ENCODE data around the gene POLE4.

POLE4 gene

DNA sequence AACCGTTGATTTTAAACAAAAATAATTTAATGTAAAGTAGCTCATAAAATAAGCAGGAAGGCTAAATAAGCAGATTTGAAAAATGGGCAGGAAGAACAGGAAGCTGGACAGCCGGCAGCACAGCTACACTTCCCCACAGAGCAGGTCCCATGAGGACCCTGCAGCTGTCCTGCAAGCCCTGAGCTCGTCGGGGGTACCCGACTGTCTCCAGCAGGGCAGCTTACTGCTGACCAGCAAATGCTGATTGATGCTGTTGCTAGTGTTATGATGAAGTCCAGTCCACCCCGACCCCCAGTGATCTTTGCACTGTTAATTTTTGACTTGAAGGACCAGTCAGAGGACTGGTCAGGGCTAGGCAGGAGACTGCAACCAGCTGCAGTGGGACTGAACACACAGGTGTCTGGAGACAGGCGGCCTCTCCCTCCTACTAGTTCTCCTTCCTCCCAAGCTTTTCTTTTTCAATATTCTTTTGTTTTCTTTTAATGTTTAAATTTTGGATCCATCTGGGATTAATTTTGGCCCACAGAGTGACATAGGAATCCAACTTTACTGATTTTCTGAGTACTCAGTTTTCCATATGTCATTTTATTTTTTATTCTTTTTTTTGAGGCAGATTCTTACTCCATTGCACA lies 27.7 kb downstream of the POLE4 start:
- no peak for DNase-seq

DNA sequence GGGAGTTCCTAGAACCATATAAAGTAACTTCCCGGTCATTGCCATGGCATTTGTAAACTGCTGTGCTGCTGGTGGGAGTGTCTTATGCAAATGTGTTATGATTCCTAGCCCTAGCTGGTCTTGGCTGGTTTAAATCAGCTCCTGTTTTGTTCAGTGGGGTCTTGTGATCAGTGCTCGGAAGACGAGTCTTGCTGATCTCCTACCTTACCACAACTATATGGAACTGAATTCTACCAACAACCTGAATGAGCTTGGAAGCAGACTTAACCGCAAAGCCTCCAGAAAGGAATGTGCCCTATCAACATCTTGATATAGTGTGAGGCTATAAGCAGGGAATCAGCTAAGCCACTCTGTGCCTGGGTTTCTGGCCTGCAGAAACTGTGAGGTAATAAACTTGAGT lies 33.5 kb downstream of the POLE4 start:
- DNase-seq, result no peak

DNA sequence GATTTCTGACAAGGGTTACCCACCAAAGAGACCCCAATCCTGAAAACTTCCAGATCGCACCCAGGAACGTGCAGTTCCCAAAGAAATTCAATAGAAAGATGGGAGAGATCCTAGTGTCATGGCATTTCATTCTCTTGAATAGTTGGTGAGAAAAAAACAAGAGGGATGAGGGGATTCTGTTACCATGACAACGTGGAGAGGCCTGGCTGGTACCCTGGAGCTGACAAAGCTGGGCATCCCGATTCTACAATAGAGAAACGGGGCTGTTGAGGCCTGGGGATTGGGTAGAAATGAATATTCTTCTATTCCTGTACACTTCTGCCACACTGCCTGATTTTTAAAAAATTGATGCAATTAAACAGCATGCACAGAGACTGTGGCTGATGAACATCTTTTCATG lies 41.0 kb downstream of the POLE4 start:
- DNase-seq, result peak in 1 of 51 donors; percentile 6

DNA sequence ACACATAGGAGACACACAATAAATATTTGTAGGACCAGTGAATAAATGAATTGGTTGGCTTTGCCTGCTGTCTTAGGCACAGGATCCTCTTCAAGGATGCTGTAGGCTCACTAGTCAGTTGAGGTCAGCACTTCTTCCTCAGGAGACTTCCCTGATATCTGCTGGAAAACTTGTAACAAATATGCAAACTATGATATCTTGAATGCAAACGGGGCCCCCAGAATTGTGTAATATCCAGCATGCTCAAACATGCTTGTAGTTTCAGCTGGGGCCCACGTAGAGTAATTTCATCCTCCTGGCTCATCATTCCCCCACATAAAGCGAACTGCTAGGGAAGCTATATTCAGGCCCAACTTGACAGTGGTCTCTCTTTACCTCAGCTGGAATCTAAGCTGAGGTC lies 43.6 kb downstream of the POLE4 start:
- no peak for DNase-seq

GRCh38 chr2:75003276-75003675 lies 44.8 kb downstream of the POLE4 start:
- DNase-seq, result no peak

DNA sequence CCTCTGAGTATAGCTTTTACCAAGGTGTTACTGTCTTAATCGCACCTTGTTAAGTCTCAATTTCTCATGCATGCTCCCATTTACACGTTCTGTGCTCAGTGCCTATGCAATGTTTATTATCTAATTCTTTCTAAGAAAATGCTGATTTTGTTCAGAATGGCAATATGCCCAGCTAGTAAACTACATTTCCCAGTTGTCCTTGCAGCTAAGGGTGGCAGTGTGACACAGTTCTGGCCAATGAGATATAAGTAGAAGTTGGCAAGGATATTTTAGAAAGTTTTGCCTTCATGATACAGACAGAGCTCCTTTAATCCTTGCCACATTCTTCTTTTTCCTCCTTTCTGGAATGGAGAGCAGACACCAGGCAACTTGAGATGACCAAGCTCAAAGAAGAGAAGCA lies 45.3 kb downstream of the POLE4 start:
- DNase-seq, result no peak

GRCh38 chr2:75006041-75006440 lies 47.6 kb downstream of the POLE4 start:
- no peak for DNase-seq

GRCh38 chr2:75007061-75007460 lies 48.6 kb downstream of the POLE4 start:
- no peak for DNase-seq

DNA sequence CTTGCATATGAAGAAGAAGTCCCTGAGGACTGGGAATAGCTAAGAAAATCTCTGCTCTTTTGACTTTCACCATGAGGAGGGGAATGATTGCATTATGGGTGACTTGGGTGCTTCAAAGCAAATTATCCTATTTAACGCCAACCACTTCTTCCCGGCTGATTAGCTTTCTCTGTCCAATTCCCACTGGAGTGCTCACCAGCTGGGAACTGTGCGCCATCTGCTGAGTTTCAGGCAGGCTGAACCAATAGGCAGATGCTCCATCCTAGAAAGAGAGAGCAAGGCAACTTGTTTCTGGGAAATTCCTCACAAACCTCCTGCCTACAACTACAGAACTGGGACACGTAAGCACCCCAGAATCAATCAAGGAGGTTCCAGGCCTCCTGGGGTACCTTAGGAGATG lies 49.4 kb downstream of the POLE4 start:
- peak in 1 of 51 donors; percentile 5 for DNase-seq

GRCh38 chr2:75010571-75010970 lies 52.1 kb downstream of the POLE4 start:
- no peak for DNase-seq

DNA sequence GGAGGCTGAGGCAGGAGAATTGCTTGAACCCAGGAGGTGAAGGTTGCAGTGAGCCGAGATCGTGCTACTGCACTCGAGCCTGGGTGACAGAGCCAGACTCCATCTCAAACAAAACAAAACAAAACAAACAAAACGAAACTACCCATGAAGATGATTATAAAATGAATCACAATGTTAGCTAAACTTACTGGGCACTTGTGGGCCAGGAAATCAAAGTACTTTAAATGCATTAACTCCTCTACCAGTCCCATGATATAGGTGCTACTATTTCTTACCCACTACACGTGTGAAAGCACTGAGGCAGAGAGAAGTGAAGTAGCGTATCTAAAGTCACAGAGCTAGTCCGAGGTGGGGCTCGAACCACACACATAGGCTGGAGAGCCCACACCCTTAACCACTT lies 53.6 kb downstream of the POLE4 start:
- no peak for DNase-seq

- peak in 1 of 51 donors; percentile 8 for DNase-seq
Measured at GRCh38 chr2:75018162-75018561, 59.7 kb downstream of the POLE4 start.
